ENCODE measurements around the gene CBFA2T2.
"Not testable (repeated sequence)": the region's sequence is repeated elsewhere in the genome, so short reads cannot be mapped to it uniquely, and the experiment has no call there.

The CBFA2T2 gene

GRCh38 chr20:33508015-33508414, 18.1 kb downstream of the CBFA2T2 start:
- not testable (repeated sequence) for DNase-seq

- not testable (repeated sequence) for DNase-seq
Observed at GRCh38 chr20:33509057-33509456, 19.2 kb downstream of the CBFA2T2 start.

- DNase-seq = not testable (repeated sequence)
Observed at GRCh38 chr20:33511876-33512275, 22.0 kb downstream of the CBFA2T2 start.

- DNase-seq = no peak
Observed at GRCh38 chr20:33515569-33516216, 25.8 kb downstream of the CBFA2T2 start.

- no peak for DNase-seq
Observed at GRCh38 chr20:33516882-33517281, 27.0 kb downstream of the CBFA2T2 start.

- no peak for DNase-seq
Observed at GRCh38 chr20:33518071-33518470, 28.2 kb downstream of the CBFA2T2 start.

- DNase-seq = peak; percentile 43
Observed at GRCh38 chr20:33521461-33521860, 31.6 kb downstream of the CBFA2T2 start.

GRCh38 chr20:33522256-33522820, 32.4 kb downstream of the CBFA2T2 start:
- DNase-seq = no peak

- DNase-seq = no peak
Observed at GRCh38 chr20:33524261-33524660, 34.4 kb downstream of the CBFA2T2 start.

GRCh38 chr20:33526769-33527168, 36.9 kb downstream of the CBFA2T2 start:
- DNase-seq = no peak

- no peak for DNase-seq
Observed at GRCh38 chr20:33531047-33531877, 41.4 kb downstream of the CBFA2T2 start.

GRCh38 chr20:33531885-33532284, 42.0 kb downstream of the CBFA2T2 start:
- DNase-seq = no peak

GRCh38 chr20:33532753-33533459, 43.0 kb downstream of the CBFA2T2 start:
- DNase-seq = no peak

GRCh38 chr20:33535717-33536116, 45.8 kb downstream of the CBFA2T2 start:
- not testable (repeated sequence) for DNase-seq

GRCh38 chr20:33537608-33538007, 47.7 kb downstream of the CBFA2T2 start:
- no peak for DNase-seq

- DNase-seq = no peak
Observed at GRCh38 chr20:33539129-33539528, 49.2 kb downstream of the CBFA2T2 start.

GRCh38 chr20:33540427-33540826, 50.5 kb downstream of the CBFA2T2 start:
- DNase-seq = no peak

- no peak for DNase-seq
Observed at GRCh38 chr20:33541074-33541473, 51.2 kb downstream of the CBFA2T2 start.

- no peak for DNase-seq
Observed at GRCh38 chr20:33541797-33542196, 51.9 kb downstream of the CBFA2T2 start.

GRCh38 chr20:33545763-33546162, 55.9 kb downstream of the CBFA2T2 start:
- DNase-seq = no peak

GRCh38 chr20:33549229-33549999, 59.5 kb downstream of the CBFA2T2 start:
- DNase-seq = no peak

GRCh38 chr20:33551778-33552177, 61.9 kb downstream of the CBFA2T2 start:
- no peak for DNase-seq

- no peak for DNase-seq
Observed at GRCh38 chr20:33552519-33552918, 62.6 kb downstream of the CBFA2T2 start.

Data from NCI-H2107 (cell line).